ENCODE measurements around the gene ASB11. TPM values are rescaled to one million over a fixed set of nuclear protein-coding genes. Genes with fewer than 3 reads are reported as not detected.
"Not testable (repeated sequence)": the region's sequence is repeated elsewhere in the genome, so short reads cannot be mapped to it uniquely, and the experiment has no call there.

The ASB11 gene
- total RNA-seq, 1 experiment from 2014 or later, result not detected

DNA sequence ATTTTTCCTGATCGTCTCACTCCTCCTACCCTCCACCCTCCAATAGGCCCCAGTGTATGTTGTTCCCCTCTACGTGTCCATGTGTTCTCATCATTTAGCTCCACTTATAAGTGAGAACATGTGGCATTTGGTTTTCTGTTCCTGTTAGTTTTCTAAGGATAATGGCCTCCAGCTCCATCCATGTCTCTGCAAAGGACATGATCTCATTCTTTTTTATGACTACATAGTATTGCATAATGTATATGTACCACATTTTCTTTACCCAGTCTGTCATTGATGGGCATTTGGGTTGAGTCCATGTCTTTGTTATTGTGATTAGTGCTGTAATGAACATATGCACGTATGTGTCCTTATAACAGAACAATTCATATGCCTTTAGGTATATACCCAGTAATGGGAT lies 9.5 kb downstream of the ASB11 start:
- DNase-seq (ENCODE audit: low read depth), result not testable (repeated sequence)

DNA sequence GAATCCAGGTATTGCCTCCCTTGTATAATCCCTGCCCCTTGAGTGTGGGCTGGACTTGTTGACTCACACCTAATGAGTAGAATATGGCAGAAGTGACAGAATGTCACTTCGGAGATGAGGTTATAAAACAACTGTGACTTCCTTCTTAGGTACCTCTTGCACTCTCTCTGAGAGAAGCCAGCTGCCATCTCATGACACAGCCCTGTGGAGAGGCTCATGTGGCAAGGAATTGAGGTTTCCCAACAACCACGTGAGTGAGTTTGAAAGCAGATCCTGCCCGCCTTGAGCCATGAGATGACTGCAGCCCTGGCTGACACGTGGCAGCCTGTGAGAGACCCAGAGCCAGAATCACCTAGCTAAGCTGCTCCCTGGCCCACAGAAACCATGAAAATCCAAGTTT lies 13.5 kb downstream of the ASB11 start:
- peak; percentile 16 for DNase-seq (ENCODE audit: low read depth)

DNA sequence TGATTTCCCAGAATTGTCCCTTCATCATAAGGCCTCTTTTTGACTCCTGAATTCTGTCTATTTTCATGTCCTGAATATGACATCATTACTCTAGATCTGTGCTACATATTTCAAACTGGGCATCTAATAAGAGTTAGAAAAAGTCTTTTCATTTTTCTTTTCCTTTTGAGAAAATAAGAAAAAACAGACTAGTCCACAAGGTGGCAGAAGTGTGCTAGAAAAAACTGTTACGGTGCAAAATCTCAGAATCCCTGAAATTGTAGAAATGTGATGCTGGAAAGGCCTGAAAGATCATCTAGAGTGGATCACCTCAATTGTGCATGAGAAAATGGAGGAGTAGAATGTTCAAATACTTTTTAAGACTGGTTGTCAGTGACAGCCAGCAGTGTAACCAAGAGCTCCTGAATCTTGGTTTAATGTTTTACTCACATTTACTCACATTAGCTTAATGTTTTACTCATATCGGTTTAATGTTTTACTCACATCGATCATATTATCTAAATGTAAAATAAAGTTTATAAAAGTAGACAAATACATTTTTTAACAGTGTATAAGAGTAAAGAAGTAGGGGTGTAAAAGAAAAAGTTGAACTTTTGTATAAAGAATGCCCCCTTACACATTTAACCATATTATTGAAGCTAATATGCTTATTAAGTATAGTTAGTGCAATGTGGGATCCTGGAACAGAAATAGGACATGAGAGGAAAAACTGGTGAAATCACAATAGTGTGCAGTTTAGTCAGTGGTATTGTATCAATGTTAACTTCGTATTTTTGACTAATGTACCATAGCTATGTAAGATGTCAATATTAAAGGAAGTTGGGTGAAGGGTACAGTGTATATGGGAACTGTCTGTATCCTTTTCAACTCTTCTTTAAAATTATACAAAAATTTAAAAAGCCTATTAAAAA lies 15.2 kb downstream of the ASB11 start:
- DNase-seq (ENCODE audit: low read depth), result peak; percentile 2

GRCh38 chrX:15298780-15299179 lies 16.7 kb downstream of the ASB11 start:
- no peak for DNase-seq (ENCODE audit: low read depth)

- no peak for DNase-seq (ENCODE audit: low read depth)
These were observed 17.2 kb downstream of the ASB11 start for GRCh38 chrX:15298201-15298600.

DNA sequence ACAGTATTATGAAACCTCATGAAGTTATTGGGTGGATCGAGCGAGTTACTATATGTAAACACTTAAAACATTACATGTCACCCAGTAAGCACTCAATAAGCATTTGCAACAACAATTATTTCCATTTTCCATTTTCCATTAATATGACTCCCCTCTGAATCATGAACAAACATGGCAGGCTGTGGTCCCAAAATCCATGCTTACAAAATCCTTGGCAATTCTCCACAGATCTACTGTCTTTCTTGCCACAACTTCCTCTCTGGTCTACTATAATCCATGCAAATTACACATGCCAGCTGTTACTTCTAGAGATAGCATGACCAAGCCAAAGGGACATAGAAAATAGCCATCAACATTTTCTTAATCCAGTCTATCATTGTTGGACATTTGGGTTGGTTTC lies 22.0 kb downstream of the ASB11 start:
- peak; percentile 4 for DNase-seq (ENCODE audit: low read depth)

- peak; percentile 2 for DNase-seq (ENCODE audit: low read depth)
These were observed 22.6 kb downstream of the ASB11 start for GRCh38 chrX:15292861-15293260.

GRCh38 chrX:15277604-15278003 lies 37.8 kb downstream of the ASB11 start:
- no peak for DNase-seq (ENCODE audit: low read depth)

- no peak for DNase-seq (ENCODE audit: low read depth)
These were observed 40.5 kb downstream of the ASB11 start for GRCh38 chrX:15274946-15275345.

GRCh38 chrX:15273275-15273674 lies 42.2 kb downstream of the ASB11 start:
- DNase-seq (ENCODE audit: low read depth), result not testable (repeated sequence)

DNA sequence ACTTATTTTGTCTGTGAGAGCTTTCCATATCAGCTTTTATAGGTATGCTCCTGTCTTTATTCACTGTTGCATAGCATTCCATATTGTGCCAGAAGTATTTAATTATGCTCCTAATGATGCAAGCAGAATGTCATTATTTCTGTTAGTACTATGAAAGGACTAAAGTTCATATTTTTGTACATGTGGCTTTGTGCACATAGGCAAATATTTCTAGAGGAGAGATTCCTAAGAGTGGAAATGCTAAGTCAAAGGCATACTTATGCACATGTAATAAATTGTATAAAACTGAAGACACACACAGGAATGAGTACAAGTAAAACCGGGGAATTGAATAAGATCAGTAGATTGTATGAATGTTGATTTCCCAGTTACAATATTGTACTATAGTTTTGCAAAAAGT lies 43.7 kb downstream of the ASB11 start:
- DNase-seq (ENCODE audit: low read depth), result no peak

GRCh38 chrX:15269618-15270521 lies 45.6 kb downstream of the ASB11 start, which contains the start of gene ASB9:
ASB9 (minus strand) TSS chrX:15270083; CDS start chrX:15269874, 209 bp downstream.
- DNase-seq (ENCODE audit: low read depth), result peak; percentile 78

GRCh38 chrX:15269120-15269519 lies 46.3 kb downstream of the ASB11 start:
- DNase-seq (ENCODE audit: low read depth), result no peak

- DNase-seq (ENCODE audit: low read depth), result no peak
These were observed 60.6 kb downstream of the ASB11 start for GRCh38 chrX:15254852-15255251.

DNA sequence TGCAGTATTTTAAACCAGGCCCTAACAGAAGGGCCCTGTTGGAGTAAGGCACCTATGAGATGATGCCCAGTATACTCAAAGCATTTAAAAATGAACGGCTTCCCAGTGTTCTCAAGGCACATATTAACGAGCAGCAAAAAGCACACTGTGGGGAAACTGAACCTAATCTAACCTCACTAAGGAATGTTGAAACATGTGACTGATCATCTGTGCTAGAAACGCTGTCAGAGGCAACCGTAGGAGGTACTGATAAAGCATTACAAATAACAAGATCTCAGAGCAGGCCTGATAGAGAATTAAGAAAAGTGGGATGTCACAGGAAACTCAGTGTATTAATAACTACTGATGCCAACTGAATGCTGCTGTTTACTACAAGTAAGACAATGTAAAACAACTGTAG lies 69.5 kb downstream of the ASB11 start:
- DNase-seq (ENCODE audit: low read depth), result no peak

DNA sequence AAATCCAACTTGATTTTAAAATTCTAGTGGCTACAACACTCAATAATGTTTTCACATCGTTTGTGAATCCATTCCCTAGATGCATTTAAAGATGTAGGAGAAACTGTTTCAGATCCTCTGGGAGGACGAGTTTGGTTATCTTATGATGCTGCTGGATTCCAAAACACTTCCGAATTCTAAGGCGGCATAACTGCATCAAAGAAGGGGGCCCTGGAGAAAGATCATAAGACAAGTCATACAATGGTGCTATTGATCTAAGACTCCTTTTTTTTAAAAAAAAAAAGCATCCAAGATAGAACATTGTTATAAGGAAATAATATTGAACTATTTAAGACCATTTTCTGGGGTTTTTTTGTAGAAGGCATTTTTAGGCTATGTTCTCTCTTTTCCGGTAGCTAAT lies 71.0 kb downstream of the ASB11 start:
- DNase-seq (ENCODE audit: low read depth), result no peak

DNA sequence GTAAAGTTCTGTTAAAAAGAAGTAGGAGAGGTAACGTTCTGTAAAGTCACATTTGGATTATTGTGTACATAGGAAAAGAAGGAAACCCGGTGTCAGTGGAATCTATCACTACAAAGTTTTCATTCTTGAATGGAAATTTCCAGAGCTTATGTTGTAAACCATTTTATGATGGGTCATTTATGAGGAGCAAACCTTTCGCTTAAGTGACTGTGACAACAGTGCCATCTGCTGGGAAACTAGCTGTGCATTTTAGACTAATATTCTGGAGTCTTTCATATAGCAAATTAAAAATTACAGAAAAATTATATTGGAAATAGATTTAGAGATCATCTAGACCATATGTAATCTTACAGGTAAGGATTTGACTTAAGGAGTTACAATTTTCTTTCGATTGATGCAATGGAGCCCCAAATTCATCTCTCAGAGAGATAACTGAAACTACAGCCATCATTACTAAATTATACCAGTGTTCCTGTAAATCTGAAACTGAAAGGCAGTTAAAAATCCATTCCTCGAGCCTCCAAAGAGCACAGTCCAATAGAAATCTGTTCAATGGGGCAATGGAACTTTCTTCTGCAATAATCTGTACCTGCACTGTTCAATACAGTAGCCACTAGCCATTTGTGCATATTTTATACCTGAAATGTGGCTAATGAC lies 72.4 kb downstream of the ASB11 start:
- DNase-seq (ENCODE audit: low read depth), result peak; percentile 34

DNA sequence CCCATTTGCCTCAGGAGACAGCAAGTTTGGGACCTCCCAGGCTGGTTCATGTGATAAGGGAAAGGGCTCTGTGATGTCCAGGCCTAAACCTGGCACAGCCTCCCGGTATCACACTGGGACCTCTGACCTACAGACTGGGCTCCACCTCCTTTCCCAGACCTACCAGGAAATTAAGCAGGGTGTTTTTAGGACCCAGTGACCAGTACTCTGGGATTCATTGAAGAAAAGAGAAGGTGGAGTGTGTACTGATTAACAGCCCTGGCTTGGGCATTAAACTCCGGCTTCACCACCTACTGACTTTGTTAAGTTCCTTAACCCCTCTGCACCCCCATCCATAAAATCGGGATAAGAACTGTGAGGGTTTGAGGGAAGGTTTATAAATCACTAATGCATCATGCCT lies 74.1 kb downstream of the ASB11 start:
- no peak for DNase-seq (ENCODE audit: low read depth)

DNA sequence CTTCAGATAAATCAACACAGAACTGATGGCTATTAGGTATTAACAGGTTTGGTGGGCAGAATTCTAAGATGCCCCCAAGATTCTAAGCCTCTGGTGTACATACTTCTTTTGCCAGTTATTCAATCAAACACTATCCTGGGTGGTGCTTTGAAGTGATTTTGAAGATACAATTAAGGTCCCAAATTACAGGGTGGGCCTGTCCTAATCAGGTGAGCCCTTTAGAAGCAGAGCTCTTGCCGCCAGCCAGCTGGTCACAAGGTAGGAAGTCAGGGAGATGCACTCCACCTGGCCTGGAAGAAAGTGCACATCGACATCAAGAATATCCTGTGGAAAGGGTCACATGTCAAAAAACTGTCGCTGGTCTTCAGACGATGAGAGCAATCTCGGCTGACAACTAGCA lies 75.0 kb downstream of the ASB11 start:
- no peak for DNase-seq (ENCODE audit: low read depth)

DNA sequence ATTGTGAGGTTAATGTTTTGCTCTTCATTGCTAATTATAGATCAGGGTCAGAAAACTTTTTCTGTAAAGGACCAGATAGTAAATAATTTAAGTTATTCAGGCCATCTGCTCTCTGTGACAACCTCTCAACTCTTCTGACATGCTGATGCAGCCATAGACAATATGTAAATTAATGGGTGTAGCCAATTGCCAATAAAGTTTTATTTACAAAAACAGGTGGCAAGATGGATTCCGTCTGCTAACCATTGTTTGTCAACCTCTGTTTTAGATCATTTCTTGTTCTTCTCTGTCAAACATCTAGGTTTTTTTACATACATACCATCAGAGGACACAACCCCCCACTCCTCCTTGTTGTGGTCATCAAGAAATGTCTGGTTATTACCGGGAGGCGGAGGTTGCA lies 79.3 kb downstream of the ASB11 start:
- no peak for DNase-seq (ENCODE audit: low read depth)

- DNase-seq (ENCODE audit: low read depth), result no peak
These were observed 80.4 kb downstream of the ASB11 start for GRCh38 chrX:15235001-15235400.

- DNase-seq (ENCODE audit: low read depth), result no peak
These were observed 81.9 kb downstream of the ASB11 start for GRCh38 chrX:15233416-15234015.
